DLD1 (cell line): ENCODE data around the gene ZC3H12A.

ENCODE experiments used
- in situ Hi-C: cut with HindIII; loops from 2 replicates; pipeline ENCODE4 v1.10.0; 2017; ENCODE audit warnings: low sequenced_read_pairs

ZC3H12A gene

DNA sequence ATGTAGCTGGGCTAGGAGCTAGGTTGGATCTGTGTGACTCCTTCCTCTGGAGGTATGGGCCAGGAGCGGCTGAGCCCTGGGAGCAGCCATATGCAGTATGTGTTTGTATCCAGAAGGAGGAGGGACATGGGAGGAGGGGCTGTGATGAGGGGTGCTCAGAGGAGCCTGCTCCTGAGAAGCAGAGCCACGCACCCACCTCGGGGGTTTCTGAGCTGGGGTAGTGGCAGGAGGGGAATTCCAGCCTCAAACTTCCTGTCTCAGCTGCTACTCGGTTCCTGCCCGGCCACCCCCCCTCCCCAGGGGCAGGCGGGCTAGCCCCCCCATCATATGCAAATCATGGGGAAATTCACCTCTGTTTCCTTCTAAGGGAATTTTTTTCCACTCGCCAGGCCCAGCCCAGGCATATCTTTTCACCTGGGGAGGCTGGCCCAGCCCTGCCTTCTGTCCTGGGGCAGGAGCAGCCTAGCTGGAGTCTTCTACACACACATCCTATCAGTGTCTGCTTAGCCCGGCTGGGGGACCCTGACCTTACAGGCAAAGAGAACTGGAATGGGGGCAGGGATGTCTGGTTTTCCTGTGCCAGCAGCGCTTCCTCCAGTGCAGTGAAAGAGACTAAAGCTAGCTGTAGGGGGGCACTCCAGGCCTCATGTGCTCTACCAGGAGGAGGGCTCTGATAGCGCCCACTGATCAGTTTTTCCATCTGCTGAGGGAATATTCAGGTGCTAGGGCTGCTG is 3.0 kb downstream of the ZC3H12A start:
- in situ Hi-C loops: no loop called here

DNA sequence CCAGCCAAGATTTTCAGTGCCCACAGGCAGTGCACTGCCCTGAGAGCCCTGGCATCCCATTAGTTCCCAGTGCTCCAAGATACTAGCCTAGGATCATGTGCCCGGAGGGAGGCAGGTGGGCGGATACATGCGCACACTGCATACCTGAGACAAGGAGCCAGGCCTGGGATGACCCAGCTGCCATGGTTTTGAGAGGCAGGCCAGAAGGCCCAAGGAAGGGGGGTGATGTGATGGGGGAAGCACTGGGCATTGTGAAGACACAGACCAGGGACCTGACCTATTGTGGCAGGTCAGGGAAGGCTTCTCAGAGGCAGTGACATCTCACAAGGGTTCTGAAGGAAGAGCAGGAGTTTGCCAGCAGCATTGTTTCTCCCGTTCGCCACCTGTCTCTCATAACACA is 3.6 kb downstream of the ZC3H12A start:
- in situ Hi-C loops: no loop called here

DNA sequence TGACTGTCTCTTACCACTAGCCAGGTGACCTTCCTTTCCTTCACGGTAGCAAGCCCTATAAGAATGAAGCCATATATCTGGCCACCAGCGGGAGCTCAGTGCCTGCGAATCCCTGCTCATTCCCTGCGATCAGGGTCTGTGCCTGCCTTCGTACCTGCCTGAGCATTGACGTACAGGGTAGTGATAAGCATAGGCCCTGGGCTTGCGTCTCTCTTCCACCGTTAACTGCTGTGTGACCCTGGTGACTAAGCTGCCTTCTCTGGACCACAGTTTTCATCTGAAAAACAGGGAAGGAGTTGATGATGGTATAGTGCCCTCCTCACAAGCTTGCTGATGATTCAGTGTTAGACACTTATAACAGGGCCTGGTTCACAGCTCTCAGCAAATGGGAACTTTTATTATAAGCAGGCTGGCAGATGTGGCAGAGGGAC is 4.1 kb downstream of the ZC3H12A start:
- in situ Hi-C loops: no loop called here

DNA sequence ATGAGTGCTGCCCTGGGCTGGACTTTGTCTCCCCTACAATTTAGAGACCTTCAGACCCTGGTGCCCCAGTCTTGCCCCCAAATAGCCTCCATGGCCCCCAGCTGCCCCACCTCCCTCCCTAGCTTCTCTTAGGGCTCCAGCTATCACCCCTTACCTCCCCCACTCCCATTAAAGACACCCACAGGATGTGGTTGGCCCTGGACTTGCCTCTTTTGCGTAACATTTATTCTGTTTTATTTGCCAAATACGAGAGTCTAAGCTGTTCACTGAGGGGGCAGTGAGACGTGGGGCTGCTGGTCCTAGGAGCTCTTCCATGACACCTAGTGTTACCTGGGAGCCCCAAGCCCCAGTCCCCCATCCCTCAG is 4.5 kb downstream of the ZC3H12A start:
- in situ Hi-C loops: no loop called here

DNA sequence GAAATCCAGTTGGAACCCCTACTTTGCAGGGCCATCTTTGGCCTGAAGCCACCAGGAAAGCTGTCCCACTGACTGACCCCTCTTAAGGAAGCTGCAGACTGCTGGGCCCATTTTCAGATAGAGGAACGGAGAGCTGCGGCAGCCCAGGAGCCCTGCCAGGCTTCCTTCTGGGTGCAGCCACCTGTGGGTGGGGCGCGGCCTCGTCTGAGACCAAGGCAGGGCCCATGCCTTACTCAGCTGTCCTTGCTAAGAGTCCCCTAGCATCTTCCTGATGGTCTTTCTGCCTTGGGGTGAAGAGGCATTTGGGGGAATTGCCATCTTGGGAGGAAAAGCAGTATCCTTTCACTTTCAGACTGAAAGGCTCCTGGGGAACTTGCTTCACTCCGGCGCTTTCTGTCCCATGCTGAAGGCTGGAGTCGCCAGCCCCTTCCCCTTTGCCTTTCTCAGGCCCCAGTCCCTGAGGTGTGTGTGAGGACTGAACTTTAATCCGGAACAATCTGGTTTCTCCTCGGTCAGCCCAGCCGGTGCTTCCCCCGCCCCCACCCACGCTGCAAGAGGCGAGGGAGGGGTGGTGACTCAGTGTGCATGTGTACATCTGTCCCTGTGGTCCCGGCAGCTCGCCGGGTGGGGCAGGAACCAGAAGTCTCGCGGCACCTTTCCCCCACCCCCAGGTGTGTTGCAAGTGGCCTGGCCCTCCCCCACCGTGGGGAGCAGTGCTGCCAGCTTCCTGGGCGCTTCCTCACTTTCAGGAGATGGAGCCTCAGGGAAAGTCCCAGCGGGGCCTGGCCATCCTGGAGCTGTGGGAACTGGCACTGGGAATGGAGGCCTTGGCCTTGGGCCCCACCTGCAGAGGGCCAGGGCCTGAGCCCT is 5.1 kb downstream of the ZC3H12A start:
- in situ Hi-C loops: no loop called here

DNA sequence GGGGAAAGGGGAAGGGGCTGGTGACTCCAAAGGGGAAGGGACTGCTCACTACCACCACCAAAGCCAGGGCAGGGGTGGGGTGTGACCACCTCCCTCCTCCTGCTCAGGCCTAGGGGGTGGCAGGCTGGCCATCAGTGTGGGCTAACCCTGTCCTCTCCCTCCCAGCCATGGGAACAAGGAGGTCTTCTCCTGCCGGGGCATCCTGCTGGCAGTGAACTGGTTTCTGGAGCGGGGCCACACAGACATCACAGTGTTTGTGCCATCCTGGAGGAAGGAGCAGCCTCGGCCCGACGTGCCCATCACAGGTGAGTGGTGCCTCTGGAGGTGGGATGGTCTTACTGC is 5.7 kb downstream of the ZC3H12A start:
- in situ Hi-C loops: no loop called here

DNA sequence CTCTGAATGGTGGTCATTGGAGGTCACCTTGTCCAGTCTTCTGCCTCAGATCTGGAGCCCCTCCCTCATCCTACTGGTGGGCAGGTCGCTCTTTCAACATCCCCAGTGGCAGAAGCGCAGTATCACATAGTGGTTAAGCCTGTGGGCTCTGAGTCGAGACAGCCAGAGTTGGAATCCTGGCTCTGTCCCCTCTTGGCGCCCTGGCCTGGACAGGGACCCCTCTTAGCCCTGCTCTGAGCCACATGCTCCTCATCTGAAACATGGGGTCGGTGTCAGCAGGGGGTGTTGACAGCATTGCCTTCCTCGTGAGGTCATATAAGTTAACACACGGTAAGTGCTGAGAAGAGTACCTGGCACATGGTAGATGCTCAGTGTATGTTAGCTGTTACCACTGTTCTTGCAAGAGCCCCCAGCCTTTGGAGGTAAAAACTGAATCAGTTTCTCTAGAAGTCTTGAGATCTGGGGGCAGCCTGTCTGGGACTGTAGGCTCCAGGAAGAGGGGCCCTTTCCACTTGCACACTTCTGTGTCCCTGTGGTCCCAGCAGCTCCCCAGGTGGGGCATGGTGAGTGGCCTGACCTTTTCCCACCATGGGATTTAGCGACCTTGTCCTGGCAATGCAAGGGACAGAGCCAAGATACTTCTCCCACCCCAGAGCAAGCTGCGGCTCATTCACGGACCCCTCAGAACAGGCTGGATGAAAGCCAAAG is 6.4 kb downstream of the ZC3H12A start:
- in situ Hi-C loops: no loop called here

DNA sequence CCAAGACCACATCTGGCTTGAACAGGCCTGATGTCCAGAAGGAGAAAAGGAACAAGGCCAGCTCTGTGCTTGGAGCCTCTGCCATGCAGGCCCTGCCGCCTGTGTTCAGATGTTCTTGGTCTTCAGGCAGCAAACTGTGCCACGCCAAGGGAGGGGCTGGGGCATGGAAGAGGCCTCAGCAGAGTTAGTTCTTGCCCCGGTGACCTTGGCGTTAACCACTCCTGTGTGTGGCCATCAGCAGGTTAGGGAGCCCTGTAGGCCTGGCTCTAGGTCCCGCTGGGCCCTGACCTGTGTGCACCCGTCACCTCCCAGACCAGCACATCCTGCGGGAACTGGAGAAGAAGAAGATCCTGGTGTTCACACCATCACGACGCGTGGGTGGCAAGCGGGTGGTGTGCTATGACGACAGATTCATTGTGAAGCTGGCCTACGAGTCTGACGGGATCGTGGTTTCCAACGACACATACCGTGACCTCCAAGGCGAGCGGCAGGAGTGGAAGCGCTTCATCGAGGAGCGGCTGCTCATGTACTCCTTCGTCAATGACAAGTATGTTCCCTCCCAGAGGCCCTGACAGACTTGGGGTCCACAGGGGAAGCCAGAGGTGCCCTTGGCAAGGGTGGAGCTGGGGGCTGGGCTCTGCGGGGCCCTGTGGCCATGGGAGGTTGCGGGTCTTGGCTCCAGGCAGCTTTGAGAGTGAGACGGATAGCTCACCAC is 7.1 kb downstream of the ZC3H12A start:
- in situ Hi-C loops: no loop called here

DNA sequence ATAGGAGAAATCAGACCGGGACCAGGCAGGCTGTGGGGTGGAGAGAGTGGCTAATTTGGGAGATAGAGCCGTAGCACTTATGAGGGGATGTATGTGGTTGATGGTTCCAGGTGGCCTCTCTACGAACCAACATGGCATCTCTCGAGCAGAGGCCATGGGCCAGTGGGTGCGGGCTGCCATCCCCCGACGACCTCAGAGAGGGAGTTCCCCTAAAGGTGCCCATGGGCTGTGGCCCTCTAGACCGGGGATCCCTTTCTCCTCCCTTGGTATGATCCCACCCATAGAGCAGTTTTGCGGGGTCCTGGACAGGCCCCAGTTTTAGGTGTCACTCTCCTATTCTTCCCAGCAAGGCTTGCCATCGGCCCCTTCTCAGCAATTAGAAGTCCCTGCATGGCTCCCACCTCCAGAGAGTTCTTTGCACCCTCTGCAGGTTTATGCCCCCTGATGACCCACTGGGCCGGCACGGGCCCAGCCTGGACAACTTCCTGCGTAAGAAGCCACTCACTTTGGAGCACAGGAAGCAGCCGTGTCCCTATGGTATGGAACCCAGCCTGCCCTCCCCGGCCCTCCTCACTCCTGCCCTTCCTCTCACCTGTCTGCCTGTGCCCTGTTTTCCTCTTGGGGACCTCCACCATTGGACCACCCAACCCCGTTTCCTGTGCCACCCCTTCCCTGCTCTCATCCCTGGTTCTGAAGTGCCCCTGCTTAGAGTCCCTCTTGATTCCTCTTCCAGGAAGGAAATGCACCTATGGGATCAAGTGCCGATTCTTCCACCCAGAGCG is 7.8 kb downstream of the ZC3H12A start:
- in situ Hi-C loops: no loop called here

DNA sequence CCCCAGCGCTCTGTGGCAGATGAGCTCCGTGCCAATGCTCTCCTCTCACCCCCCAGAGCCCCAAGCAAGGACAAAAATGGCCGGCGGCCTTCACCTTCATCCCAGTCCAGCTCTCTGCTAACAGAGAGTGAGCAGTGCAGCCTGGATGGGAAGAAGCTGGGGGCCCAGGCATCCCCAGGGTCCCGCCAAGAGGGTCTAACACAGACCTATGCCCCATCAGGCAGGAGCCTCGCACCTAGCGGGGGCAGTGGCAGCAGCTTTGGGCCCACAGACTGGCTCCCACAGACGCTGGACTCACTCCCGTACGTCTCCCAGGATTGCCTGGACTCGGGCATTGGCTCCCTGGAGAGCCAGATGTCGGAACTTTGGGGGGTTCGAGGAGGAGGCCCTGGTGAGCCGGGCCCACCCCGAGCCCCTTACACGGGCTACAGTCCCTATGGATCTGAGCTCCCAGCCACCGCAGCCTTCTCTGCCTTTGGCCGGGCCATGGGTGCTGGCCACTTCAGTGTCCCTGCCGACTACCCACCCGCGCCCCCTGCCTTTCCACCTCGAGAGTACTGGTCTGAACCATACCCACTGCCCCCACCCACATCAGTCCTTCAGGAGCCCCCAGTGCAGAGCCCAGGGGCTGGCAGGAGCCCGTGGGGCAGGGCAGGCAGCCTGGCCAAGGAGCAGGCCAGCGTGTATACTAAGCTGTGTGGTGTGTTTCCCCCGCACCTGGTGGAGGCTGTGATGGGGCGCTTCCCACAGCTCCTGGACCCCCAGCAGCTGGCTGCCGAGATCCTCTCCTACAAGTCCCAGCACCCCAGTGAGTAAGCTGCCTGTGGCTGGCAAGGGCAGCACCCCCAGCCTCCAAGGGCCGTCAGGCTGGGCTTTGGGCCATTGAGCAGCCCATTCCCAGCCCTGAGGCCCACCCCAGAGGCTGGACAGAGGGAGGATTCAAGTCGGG is 8.7 kb downstream of the ZC3H12A start:
- in situ Hi-C loops: no loop called here

DNA sequence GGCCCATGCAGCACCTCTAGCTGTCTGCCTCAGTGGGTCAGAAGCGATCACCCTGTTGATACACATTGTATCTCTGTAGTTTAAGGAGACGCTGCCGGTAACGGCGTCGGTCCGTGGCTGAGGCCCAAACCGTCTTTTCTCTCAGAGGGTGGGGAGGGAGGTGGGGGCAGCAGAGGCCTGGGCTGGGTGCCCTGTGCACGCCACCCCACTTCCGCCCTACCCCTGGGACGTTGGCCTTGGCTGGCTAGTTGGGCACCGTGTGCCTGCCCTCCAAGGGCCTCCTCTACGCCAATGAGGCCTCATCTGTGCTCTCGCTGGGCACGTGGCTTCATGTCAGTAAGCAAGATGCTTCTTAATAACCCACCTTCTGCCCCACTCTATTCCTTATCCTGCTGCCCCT is 9.4 kb downstream of the ZC3H12A start:
- in situ Hi-C loops: no loop called here

DNA sequence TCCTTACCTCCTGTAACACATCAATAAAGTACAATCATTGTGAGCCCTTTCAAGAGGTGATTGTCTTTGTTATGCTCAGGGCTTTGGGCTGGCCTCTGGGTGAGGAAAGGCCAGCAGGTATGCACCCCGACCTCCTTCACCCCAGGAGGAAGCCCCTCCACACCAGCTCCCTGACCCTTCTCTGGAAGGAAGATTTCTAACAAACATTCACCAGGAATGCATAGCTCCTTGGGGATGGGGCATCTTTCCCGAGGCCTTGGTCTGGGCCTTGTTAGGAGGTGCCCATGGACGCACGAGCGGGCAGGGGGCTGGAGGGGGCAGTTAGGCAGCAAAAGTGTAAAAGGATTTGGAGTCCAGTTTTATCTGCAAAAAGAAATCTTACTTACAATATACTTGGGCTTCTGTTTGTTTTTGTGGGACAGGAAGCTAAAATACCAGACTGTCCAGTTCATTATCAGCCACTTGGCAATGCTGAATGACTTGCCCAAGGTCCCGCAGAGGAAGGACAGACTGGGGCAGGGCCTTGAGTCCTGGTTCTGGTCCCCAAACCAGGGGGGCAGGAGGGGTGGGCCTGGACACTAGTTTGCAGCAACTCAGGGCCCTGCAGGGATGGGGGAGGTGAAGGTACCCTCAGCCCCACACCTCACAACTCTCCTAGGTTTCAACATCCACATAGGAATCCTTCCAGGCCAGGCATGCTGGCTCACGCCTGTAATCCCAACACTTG is 10.1 kb downstream of the ZC3H12A start:
- in situ Hi-C loops: no loop called here

DNA sequence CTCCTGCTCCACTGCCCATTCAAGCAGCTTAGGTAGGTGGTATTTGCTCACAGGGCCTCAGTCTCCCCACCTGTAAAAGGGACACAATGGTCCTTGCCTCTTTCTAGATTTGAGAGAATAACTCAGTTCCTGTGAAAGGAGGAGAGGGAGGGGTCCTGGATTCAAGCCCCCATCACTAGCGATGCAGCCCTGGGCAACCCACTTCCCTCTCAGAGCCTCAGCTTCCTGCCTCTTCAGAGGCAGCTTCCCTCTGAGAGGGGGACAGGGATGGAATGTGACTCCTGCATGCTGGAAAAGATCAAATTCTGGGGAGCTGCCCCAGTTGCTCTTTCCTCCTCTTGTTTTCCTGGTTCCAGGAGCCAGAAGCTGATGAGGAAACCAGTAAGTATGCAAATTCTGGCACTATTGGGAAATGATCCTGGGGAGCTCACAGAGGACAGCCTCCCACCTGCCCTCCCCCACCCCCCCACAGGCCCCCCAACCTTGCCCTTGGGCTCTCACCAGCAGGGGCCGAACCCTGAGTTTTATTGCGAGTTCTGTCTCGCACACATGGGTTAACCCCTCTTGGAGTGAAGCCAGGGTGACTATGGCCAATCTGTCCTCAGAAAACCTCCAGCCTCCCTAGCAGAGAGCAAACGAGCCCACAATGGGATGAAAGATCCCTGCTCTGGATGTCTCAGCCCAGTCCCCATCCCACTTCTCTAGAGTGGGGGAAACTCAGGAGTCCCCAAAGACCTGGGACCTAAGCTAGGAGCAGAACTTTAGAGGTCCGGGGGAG is 11.7 kb downstream of the ZC3H12A start:
- in situ Hi-C loops: no loop called here

DNA sequence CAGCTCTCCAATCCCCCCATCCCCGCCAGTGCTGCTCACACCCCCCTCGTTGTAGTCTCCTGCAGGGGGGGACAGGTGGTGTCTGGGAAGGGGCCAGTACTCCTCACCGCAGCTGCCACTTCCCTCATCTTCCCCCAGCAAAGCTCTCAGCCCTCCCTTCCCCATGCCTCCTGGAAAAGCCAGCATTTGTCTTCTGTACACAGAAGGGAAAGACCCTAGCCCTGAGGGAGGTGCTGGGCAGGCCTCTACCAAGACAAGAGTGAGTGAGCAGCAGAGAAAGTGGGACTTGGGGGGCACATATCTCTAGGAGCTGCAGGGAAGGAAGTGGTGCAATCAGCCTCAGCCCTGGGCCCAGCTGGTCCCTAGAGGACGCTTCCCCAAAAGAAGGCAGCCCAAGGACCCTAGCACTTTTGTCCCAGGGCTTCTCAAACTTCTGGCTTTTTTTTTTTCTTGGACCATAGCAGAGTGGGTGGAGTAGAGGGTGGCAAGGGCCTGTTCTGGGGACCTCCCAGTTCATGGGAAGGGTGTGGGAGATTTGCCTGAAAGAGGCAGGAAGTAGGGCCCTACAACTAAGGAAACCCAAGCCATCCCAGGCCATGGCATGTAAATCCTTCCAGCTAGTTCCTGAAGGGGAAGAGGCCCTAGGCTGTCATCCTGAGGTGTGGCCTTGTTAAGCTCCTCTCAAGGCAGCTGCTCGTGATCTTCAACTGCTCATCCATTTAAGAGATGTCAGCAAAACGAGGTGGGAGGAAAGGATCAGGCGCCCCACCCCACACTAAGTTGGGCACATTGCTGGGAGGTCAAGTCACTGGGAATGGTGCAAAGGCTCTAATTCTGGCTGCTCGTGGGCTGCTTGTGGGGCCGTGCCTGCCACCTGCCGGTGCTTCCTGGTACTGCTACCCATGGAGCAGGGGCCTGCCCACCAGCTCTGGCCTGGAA is 12.6 kb downstream of the ZC3H12A start:
- in situ Hi-C loops: no loop called here

DNA sequence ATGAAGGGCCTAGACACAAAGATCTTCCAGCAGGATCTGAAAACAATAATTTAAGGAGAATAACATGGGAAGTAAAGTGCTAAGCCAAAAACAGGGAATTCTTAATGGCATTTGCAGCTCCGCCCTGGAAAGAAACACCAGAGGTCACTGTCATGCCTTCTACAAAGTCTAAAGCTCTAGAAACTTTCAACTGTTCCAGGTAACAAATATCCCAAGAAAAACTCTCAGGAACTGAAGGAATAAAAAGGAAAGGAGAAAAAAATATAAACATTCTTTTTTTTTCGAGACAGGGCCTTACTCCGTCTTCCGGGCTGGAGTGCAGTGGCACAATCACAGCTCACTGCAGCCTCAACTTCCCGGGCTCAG is 13.2 kb downstream of the ZC3H12A start:
- in situ Hi-C loops: no loop called here

DNA sequence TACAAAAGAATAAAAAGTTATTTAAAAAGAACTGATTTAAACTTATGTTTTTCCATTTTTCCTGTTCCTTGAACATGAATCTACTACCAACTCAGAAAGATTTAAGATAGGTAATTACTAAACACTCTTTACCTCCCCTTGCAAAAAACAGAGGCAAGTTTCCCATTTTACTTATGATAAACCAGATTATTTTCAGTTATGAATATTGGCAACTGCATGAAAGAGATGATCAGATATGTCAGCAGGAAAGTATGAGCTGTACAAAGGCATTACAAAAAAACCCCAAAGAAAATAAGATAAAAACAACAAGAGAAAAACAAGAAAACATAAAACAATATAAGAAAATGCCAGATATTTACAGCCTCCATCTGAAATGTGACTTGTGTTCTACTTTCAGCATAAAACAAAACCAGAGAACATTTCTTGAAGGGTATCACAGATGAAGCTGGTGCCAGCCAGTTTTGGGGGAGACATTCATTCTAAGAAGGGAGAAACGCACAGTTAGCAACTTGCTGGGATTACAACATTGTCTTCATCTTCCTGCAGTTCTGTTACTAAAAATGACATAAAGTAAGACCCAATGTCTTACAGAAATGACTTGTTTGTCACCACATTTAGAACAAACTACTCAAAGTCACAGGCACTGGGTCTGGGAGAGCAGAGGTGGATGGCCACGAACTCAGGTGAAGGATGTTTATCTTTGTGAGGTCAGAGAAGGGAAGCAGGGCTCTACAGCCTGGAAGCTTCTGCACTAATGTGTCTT is 19.1 kb downstream of the ZC3H12A start:
- in situ Hi-C loops: no loop called here
